Epidermal melanocyte (primary cell): Measurements from ENCODE around the gene NACC2.

Experiments used
- DNase-seq: peaks from one replicate; pipeline ENCODE4 v3.0.0; 2011; ENCODE audit warnings: low spot score; ENCODE audit not compliant: insufficient read length

NACC2 gene

DNA sequence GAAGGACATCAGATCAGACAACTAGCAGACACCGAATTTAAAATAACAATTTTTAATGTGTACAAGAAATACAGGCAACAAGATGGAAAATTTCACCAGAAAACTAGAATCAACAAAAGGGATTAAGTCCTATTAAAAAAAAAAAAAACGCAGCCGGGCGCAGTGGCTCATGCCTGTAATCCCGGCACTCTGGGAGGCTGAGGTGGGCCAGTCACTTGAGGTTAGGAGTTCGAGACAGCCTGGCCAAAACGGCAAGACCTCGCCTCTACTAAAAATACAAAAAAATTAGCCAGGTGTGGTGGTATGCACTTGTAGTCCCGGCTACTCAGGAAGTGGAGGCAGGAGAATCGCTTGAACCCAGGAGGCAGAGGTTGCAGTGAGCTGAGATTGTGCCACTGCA, 69.6 kb downstream of the NACC2 start:
- no peak for DNase-seq

DNA sequence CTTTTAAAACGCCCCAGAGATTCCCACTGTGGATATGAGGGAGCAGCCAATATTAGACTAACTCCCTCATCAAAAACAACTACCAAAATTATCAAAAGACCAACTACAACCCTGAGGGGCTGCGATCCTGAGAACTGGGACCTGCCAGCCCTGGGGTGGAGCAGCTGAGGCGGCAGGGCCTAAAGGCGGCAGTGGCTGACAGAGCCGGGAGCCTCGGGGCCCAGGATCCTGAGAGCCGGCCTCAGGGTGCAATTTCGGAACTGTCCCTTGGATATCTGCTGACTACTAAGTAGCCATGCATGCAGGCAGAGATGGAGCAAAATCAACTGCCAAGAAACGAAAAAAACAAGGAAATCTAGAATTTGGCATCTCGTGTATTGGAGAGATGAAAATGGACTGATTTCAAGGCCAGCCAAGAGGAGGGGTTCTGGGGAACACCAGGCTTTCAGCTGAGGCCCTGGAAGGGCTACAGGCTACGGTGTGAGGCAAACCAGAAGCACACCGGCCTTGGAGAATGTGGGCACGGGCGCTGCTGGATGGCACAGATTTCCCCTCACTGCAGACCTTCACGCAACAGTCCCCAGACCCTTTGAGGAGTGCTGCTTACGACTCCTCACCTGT, 70.3 kb downstream of the NACC2 start:
- no peak for DNase-seq

DNA sequence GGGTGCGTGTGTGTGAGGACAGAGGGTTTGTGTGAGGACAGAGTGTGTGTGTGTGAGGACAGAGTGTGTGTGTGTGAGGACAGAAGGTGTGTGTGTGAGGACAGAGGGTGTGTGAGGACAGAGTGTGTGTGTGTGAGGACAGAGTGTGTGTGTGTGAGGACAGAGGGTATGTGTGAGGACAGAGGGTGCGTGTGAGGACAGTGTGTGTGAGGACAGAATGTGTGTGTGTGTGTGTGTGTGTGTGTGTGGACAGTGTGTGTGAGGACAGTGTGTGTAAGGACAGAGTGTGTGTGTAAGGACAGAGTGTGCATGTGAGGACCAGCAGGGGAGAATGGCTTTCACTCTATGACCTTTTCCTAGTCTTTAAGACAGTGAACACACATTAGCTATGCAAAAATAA, 70.8 kb downstream of the NACC2 start:
- no peak for DNase-seq

- no peak for DNase-seq
Measured at GRCh38 chr9:136023410-136024225, 71.5 kb downstream of the NACC2 start.

DNA sequence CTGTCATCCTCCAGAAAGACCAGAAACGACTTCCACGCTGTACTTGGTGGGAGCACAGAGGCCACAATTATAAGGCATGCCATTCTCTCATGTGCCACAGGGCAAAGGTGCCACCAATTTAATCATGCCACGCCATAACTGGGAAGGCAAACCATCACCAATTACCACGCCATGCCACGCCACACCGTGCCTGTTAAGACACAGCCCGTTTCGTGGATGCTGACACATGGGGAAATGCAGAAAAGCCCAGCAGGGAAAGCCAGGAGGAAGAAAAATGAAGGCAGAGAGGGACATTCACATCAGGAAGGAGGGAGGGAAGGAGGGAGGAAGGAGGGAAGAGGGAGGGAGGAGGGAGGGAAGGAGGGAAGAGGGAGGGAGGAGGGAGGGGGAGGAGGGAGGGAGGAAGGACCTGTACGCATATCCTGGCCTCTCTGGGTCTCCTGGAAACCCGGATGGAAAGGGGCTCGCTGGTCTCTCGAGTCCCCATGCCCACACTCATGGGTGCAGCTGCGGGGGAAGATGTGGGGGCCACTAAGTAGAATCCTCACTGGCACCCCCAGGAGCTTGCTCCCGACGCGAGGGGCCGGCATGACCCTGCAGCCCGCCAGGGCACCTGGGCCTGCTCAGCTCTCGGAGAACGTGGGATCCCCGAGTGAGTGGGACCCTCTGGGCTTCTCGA, 72.2 kb downstream of the NACC2 start:
- no peak for DNase-seq

- DNase-seq = no peak
Measured at GRCh38 chr9:136021872-136022681, 73.0 kb downstream of the NACC2 start.

- DNase-seq = no peak
Measured at GRCh38 chr9:136021171-136021871, 73.8 kb downstream of the NACC2 start.

GRCh38 chr9:136020671-136021070, 74.4 kb downstream of the NACC2 start:
- no peak for DNase-seq

DNA sequence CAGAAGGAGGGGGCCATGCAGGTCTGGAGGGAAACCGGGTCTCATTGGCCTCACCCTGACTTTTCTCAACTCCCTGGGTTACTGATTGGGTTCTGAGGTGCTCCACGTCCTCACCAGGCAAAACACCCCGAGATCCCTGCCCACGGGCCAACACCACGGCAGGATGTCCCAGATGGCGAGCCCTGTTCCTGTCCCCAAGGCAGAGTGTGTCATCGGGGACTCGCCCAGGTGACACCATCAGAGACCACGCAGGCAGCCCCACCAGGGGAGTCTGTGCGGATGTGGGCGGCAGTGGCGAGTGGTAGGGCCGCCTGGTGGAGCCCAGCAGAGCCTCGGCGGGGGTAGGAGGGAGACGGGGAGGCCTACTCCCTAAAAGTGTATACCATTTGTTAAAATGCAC, 74.9 kb downstream of the NACC2 start:
- no peak for DNase-seq

DNA sequence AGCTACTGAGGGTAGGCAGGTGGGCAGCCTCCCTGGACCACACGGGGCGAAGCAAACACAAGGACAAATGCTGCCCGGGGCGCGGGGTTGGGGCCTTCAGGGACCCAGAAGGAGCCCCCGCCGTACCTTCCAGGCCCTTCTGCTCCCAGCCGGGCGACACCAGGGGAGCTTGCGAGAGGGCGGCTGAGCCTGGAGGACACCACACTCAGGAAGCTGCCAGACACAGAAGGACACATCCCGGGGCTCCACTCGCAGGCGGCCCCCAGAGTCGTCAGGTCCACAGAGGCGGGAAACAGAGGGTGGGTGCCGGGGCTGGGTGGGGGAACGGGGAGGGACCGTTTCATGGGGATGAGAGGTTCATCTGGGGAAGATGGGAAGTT, 75.4 kb downstream of the NACC2 start:
- DNase-seq = no peak

- no peak for DNase-seq
Measured at GRCh38 chr9:136019041-136019680, 75.9 kb downstream of the NACC2 start.

GRCh38 chr9:136018257-136019031, 76.6 kb downstream of the NACC2 start:
- DNase-seq = no peak

GRCh38 chr9:136017289-136018190, 77.5 kb downstream of the NACC2 start:
- no peak for DNase-seq

DNA sequence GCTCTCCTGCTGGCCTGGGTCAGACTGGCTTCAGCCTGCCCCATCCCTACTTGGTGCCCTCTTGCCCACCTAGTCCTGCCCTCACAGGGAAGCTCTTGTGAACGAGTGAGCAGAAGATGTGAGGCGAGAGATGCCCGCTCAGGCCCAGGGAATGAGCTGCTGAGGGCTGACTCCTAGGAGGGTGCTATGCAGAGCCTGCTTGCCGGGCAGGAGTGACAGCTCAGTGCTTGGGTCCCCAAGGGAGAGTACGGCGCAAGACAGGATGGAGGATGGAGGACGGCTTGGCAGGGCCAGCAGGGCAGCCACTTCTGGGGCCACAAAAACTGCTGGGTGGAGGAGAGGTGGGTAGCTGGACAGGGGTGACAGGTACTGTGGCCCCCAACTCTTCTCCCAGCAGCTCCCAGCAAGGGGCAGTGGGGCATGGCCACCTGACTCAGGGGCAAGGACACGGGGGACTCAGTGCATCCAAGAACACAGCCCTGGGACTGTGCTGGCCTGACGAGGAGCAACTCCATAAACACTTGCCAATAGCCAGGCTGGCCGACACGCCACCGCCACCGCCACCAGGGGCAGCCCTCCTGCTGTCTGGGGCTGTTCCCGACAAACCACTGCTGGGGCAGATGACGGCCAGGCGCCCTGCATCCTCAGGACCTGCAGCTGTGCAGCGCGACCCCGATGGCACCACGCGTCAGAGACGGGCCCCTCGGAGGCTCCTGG, 78.4 kb downstream of the NACC2 start:
- no peak for DNase-seq

GRCh38 chr9:136015656-136016571, 79.2 kb downstream of the NACC2 start:
- no peak for DNase-seq

GRCh38 chr9:136014924-136015633, 80.0 kb downstream of the NACC2 start:
- no peak for DNase-seq
